Neural progenitor cell (in vitro differentiated cells): ENCODE measurements around the gene TMEM108. TPM values are rescaled to one million over a fixed set of nuclear protein-coding genes. Genes with fewer than 3 reads are reported as not detected.

Source experiments
- DNase-seq: peaks from one replicate; pipeline ENCODE4 v3.0.0-alpha.2; 2016; ENCODE audit warnings: low spot score
- H2AFZ ChIP-seq: fragments of 200-600 bp; sonication (generic); replicated peaks from 2 replicates; pipeline ENCODE4 v1.6.1; 2016; ENCODE audit warnings: antibody characterized with exemption
- H3F3A ChIP-seq: fragments of 200-600 bp; sonication (generic); 2 replicates; pipeline ENCODE4 v1.6.1; 2016; ENCODE audit warnings: antibody characterized with exemption, low read depth
- H3K27ac ChIP-seq: fragments of 200-600 bp; sonication (generic); 2 replicates; pipeline ENCODE4 v1.5.1; 2016; ENCODE audit warnings: mild to moderate bottlenecking
- H3K27me3 ChIP-seq: fragments of 200-600 bp; sonication (generic); 2 replicates; pipeline ENCODE4 v1.6.1; 2016; ENCODE audit warnings: mild to moderate bottlenecking, moderate library complexity
- H3K36me3 ChIP-seq: fragments of 200-600 bp; sonication (generic); 2 replicates; pipeline ENCODE4 v1.5.1; 2016
- H3K4me1 ChIP-seq: fragments of 200-600 bp; sonication (generic); 2 replicates; pipeline ENCODE4 v1.6.1; 2016; ENCODE audit warnings: mixed run types
- H3K4me2 ChIP-seq: fragments of 200-600 bp; sonication (generic); 2 replicates; pipeline ENCODE4 v1.6.1; 2016
- H3K4me3 ChIP-seq: fragments of 200-600 bp; sonication (generic); 2 replicates; pipeline ENCODE4 v1.5.1; 2016
- H3K79me2 ChIP-seq: fragments of 200-600 bp; sonication (generic); 2 replicates; pipeline ENCODE4 v1.6.1; 2016; ENCODE audit warnings: low read depth
- H3K9ac ChIP-seq: fragments of 200-600 bp; sonication (generic); 2 replicates; pipeline ENCODE4 v1.6.1; 2016
- H3K9me3 ChIP-seq: fragments of 200-600 bp; sonication (generic); 2 replicates; pipeline ENCODE4 v1.5.1; 2016; ENCODE audit warnings: low read depth
- H4K20me1 ChIP-seq: fragments of 200-600 bp; sonication (generic); 2 replicates; pipeline ENCODE4 v1.6.1; 2016; ENCODE audit warnings: low read depth
- H3K27ac Mint-ChIP-seq: 3 replicates; pipeline ENCODE4 v1.8.0; 2021; ENCODE audit warnings: mixed read lengths
- H3K27me3 Mint-ChIP-seq: 2 replicates; pipeline ENCODE4 v1.8.0; 2022; ENCODE audit warnings: low read depth, mild to moderate bottlenecking, inconsistent platforms, moderate library complexity, mixed read lengths; ENCODE audit not compliant: insufficient read depth
- H3K36me3 Mint-ChIP-seq: 3 replicates; pipeline ENCODE4 v1.8.0; 2021; ENCODE audit warnings: mixed read lengths
- H3K4me1 Mint-ChIP-seq: 3 replicates; pipeline ENCODE4 v1.8.0; 2021; ENCODE audit warnings: mixed read lengths
- H3K4me3 Mint-ChIP-seq: 3 replicates; pipeline ENCODE4 v1.8.0; 2021; ENCODE audit warnings: mild to moderate bottlenecking, moderate library complexity, mixed read lengths
- H3K9me3 Mint-ChIP-seq: 3 replicates; pipeline ENCODE4 v1.8.0; 2020; ENCODE audit warnings: mixed read lengths
- CTCF ChIP-seq: fragments of 200-600 bp; sonication (generic); IDR thresholded peaks from 2 replicates; pipeline ENCODE4 v1.5.1; 2017; ENCODE audit warnings: antibody characterized with exemption, mild to moderate bottlenecking
- EZH2 ChIP-seq: fragments of 200-600 bp; sonication (generic); IDR thresholded peaks from 2 replicates; pipeline ENCODE4 v1.6.1; 2017; ENCODE audit warnings: antibody characterized with exemption, mild to moderate bottlenecking, moderate library complexity
- EZH2phosphoT487 ChIP-seq: fragments of 200-600 bp; sonication (generic); IDR thresholded peaks from 2 replicates; pipeline ENCODE4 v1.6.1; 2017; ENCODE audit warnings: antibody characterized with exemption
- total RNA-seq: library from RNA; depleted of rRNA; stranded (reverse); fragments of >200 nt; gene quantifications from 2 replicates; pipeline ENCODE4 v1.2.3, GENCODE V29; 2015; ENCODE audit warnings: low replicate concordance

Gene TMEM108
- total RNA-seq, 1 donor from 2014 or later: 4.8 TPM

DNA sequence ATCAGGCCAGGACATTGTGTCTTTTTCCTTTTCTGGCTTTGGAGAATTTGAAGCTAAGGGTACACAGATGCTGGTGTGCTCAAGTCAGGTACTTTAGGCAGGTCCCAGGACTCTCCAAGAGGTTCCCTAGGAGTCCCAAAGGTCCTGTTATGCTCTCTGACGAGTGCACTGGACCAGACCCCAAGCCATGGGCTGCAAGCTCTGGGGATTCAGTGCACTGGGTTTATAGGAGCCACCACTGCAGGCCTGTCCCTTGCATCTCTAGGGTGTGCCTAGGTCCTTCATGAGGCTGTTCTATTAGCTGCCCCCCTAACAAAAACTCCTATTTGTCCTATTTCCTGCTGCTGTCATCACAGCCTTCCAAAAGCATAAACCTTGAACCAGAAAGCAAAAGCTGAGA lies 329.8 kb downstream of the TMEM108 start:
- Mint-ChIP-seq H3K27me3 (no peaks in the 10 kb centered on the region), H3K9me3 (no peaks in the 10 kb centered on the region), H3K27ac (no peak overlapping the region), H3K4me3 (no peak overlapping the region), H3K36me3 (no peaks in the 10 kb centered on the region), H3K4me1 (peaks cover 9% of the 10 kb centered on the region)
- no peaks in the 10 kb centered on the region for H3K79me2 ChIP-seq
- no peak overlapping the region for H2AFZ ChIP-seq
- H3K27me3 ChIP-seq: no peaks in the 10 kb centered on the region
- H3K4me3 ChIP-seq: no peak overlapping the region
- no peaks in the 10 kb centered on the region for H3F3A ChIP-seq
- no peaks in the 10 kb centered on the region for H3K36me3 ChIP-seq
- no peaks in the 10 kb centered on the region for H3K9me3 ChIP-seq
- no peak overlapping the region for H3K4me2 ChIP-seq
- TF ChIP-seq EZH2 (no peak), CTCF (no peak), EZH2phosphoT487 (no peak)
- no peak overlapping the region for H3K9ac ChIP-seq
- peaks cover 2% of the 10 kb centered on the region for H3K4me1 ChIP-seq
- no peaks in the 10 kb centered on the region for H4K20me1 ChIP-seq
- no peak for DNase-seq
- no peak overlapping the region for H3K27ac ChIP-seq

DNA sequence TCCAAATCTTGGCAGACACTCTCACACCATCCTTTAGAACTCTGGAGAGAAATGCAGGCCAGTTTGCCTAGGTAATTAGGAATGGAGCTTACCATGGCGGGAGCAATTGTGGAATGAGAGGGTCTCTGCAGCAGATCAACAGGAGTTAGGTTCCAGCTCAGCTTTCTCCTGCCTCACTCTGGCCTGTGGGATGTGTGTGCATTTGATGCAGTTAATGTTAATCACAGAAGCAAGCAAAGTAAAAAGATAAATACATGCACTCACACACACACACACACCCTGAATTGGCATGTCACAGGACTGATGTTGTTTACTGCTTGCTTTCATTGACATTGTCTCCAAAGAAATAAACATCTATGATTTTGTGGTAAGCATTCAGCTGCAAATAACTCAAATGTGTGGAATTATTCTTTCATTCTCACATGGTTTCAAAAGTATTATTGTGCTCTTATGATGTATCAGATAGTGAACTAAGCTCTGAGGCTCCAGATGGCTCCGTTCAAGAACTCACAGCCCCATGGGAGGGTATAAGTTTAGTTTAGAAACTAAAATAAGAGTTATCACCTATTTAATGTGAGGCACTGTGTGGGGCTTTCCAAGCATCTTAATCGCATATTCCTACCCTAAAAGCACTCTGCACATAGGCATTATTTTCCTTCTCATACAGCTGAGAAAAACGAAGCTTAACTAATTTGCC lies 330.3 kb downstream of the TMEM108 start:
- Mint-ChIP-seq H3K27me3 (no peaks in the 10 kb centered on the region), H3K27ac (no peak overlapping the region), H3K36me3 (no peaks in the 10 kb centered on the region), H3K4me1 (peaks cover 8% of the 10 kb centered on the region), H3K4me3 (no peak overlapping the region), H3K9me3 (no peaks in the 10 kb centered on the region)
- DNase-seq: no peak
- Histone ChIP-seq H3K4me3 (no peak overlapping the region), H3K79me2 (no peaks in the 10 kb centered on the region), H3K36me3 (no peaks in the 10 kb centered on the region), H3F3A (peaks cover 1% of the 10 kb centered on the region), H4K20me1 (no peaks in the 10 kb centered on the region), H3K9ac (no peak overlapping the region), H3K4me1 (peaks cover under 1% of the 10 kb centered on the region), H3K4me2 (no peak overlapping the region), H3K27me3 (no peaks in the 10 kb centered on the region), H3K9me3 (no peaks in the 10 kb centered on the region), H2AFZ (no peak overlapping the region), H3K27ac (no peak overlapping the region)
- no peak for TF ChIP-seq EZH2

GRCh38 chr3:133369068-133369440 lies 330.9 kb downstream of the TMEM108 start:
- Histone ChIP-seq H3K4me3 (no peak overlapping the region), H3K27me3 (no peaks in the 10 kb centered on the region), H3K27ac (no peak overlapping the region), H4K20me1 (no peaks in the 10 kb centered on the region), H3K4me1 (peaks cover 6% of the 10 kb centered on the region), H3K36me3 (no peaks in the 10 kb centered on the region), H3F3A (peaks cover 6% of the 10 kb centered on the region), H3K9me3 (no peaks in the 10 kb centered on the region), H3K9ac (no peak overlapping the region), H2AFZ (no peak overlapping the region), H3K4me2 (no peak overlapping the region), H3K79me2 (no peaks in the 10 kb centered on the region)
- H3K27me3 Mint-ChIP-seq: no peaks in the 10 kb centered on the region
- H3K36me3 Mint-ChIP-seq: no peaks in the 10 kb centered on the region
- H3K27ac Mint-ChIP-seq: no peak overlapping the region
- H3K9me3 Mint-ChIP-seq: no peaks in the 10 kb centered on the region
- TF ChIP-seq EZH2phosphoT487 (no peak), CTCF (no peak), EZH2 (no peak)
- H3K4me1 Mint-ChIP-seq: peaks cover 13% of the 10 kb centered on the region
- H3K4me3 Mint-ChIP-seq: peak overlapping the region; percentile 9
- no peak for DNase-seq

DNA sequence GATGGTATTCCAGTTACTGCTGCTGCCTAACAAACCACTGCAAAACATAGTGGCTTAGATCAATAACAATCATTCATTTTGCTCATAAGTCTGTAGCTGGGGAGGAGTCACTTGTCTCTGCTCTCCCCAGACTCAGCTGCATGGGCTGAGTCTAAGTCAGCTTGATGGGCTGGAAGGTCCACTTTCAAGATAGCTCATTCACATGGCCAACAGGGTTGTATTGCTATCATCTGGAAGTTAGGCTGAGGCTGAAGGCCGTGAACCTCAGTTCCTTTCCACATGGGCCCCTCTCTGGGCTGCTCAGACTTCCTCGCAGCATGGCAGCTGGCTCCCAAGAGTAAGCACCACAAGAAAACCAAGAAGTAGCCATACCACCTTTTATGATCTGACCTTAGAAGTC lies 333.0 kb downstream of the TMEM108 start:
- H3K9ac ChIP-seq: no peak overlapping the region
- TF ChIP-seq EZH2phosphoT487: no peak
- no peak for TF ChIP-seq CTCF
- no peak for TF ChIP-seq EZH2
- no peak overlapping the region for H3K4me3 ChIP-seq
- Mint-ChIP-seq H3K9me3 (no peaks in the 10 kb centered on the region), H3K4me3 (no peak overlapping the region), H3K4me1 (peaks cover 25% of the 10 kb centered on the region), H3K27ac (no peak overlapping the region), H3K36me3 (no peaks in the 10 kb centered on the region), H3K27me3 (peaks cover 4% of the 10 kb centered on the region)
- no peak overlapping the region for H2AFZ ChIP-seq
- H3K27ac ChIP-seq: no peak overlapping the region
- H3K4me2 ChIP-seq: no peak overlapping the region
- H3K9me3 ChIP-seq: no peaks in the 10 kb centered on the region
- H4K20me1 ChIP-seq: no peaks in the 10 kb centered on the region
- peaks cover 23% of the 10 kb centered on the region for H3K4me1 ChIP-seq
- no peaks in the 10 kb centered on the region for H3K36me3 ChIP-seq
- DNase-seq: no peak
- no peaks in the 10 kb centered on the region for H3K79me2 ChIP-seq
- no peaks in the 10 kb centered on the region for H3K27me3 ChIP-seq
- peaks cover 24% of the 10 kb centered on the region for H3F3A ChIP-seq
